NCI-H345 treated with DMSO at 0.1 percent for 48 hours (cell line): ENCODE data around the gene ZC3H10.
"Not testable (repeated sequence)": the region's sequence is repeated elsewhere in the genome, so short reads cannot be mapped to it uniquely, and the experiment has no call there.

Source experiments
- DNase-seq: peaks from one replicate; lab custom pipeline; 2025; ENCODE audit not compliant: unreplicated experiment; lab: John Stamatoyannopoulos, UW

Gene ZC3H10

DNA sequence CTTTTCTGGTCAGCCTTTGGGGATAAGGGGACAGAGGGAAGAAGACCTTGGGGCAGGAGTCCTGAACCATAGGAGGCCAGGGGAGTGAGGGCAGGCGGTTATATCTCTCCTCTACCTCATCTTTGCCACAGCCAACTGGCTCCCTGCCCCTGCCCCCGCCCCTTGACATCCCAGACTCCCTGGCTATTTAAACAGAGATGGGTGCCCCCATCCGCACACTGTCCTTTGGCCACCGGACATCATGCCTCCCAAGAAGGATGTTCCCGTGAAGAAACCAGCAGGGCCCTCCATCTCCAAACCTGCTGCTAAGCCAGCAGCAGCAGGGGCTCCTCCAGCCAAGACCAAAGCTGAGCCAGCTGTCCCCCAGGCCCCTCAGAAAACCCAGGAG is 35.6 kb downstream of the ZC3H10 start:
- no peak for DNase-seq

DNA sequence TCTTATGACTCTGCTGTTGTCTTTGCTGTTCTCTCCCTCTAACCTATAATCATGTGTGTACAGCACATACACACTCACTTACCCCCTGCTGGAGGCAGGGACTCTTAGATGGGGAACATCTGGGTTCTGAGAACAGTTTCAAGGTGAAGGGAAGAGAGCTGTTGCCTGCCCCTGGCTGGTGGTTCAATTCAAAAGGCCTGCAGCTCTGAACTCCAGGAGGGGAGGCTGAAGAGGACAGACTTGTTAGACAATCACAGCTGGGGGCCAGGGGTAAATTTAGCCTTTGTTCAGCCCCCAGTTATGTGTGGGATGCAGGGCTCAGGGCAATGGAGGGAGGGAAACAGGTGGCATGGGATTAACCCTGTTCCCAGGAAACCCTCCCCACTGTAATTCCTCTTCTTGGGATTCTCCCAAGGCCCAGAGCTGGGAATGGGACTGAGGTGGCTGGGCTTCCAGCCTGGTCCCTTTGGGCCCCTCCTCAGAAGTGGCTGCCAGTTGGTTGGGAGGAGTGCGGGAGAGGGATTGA is 36.2 kb downstream of the ZC3H10 start:
- DNase-seq = peak; percentile 36

DNA sequence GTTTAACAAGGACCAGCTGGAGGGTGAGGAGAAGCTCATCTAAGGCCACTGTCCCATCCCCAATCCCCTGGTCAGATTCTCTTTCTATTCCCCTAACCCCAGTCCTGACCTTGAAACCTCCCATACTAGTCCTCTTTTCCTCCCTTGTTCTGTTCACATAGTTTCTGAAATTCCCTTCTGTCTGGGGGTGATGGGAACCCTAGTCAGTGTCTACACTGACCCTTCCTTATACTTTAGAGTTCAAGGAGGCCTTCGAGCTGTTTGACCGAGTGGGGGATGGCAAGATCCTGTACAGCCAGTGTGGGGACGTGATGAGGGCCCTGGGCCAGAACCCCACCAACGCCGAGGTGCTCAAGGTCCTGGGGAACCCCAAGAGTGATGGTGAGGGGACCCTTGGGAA is 36.8 kb downstream of the ZC3H10 start:
- no peak for DNase-seq

DNA sequence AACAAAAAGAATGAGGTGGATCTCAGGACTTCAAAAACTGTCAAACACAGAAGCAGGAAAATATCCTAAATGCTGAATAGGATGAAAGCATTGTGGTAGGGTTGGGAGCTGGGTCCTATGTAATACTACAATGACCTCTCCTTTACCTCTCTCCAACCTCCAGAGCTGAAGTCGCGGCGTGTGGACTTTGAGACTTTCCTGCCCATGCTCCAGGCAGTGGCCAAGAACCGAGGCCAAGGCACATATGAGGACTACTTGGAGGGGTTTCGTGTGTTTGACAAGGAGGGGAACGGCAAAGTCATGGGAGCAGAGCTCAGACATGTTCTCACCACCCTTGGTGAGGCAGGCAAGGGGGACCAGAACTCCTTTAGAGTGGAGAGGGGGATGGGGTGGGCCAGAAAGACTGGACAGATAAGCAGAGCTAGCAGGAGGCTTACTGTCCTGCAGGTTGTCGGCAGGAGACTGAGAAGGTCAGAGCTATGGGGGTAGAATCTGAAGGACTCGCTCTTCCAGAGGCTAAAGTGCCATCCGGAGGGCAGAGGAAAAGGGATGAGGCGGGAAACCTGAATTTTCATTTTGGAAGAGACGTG is 37.3 kb downstream of the ZC3H10 start:
- no peak for DNase-seq

DNA sequence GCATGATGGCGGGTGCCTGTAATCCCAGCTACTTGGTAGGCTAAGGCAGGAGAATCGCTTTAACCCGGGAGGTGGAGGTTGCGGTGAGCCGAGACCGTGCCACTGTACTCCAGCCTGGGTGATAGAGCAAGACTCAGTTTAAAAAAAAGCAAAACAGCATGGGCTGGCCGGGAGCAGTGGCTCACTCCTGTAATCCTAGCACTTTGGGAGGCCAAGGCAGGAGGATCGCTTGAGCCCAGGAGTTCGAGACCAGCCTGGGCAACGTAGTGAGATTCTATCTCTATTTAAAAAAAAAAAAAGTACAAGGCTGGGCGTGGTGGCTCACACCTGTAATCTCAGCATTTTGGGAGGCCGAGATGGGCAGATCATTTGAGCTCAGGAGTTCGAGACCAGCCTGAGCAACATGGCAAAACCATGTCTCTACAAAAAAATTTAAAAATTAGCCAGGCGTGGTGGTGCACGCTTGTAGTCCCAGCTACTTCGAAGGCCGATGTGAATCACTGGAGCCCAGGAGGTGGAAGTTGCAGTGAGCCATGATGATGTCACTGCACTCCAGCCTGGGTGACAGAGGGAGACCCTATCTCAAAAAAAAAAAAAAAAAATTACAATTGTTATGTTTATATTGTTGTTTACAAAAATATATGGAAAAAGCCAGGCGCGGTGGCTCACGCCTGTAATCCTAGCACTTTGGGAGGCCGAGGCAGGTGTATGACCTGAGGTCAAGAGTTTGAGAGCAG is 38.6 kb downstream of the ZC3H10 start:
- DNase-seq = not testable (repeated sequence)

DNA sequence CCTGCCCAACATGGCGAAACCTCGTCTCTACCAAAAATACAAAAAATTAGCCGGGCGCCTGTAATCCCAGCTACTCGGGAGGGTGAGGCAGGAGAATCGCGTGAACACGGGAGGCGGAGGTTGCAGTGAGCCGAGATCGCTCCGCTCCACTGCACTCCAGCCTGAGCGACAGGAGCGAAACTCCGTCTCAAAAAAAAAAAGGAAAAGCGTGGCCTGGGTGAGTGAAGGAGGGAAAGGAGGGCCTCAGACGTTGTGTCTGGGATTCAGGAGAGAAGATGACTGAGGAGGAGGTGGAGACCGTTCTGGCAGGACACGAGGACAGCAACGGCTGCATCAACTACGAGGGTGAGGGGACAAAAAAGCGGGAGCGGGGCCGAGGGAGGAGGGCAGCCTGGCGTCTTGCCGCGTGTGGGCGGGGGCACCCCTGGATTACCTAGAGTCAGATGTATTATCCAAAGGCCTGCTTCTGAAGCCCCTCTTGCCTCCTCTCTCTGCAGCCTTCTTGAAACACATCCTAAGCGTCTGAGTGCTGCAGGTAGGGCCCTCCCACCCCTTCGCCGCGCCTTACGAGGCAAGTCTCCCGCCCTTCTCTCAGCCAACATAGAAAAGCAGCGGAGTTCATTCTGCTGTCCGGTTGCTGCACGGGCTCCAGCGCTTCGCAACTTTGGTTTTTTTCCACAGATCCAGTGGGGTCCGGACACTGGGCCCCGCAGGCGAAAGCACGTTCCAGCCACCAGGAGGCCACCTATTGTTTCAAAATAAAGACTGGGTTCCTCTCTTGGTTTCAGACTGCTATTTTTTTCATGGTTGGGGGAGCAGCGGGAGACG is 39.3 kb downstream of the ZC3H10 start:
- peak; percentile 90 for DNase-seq

DNA sequence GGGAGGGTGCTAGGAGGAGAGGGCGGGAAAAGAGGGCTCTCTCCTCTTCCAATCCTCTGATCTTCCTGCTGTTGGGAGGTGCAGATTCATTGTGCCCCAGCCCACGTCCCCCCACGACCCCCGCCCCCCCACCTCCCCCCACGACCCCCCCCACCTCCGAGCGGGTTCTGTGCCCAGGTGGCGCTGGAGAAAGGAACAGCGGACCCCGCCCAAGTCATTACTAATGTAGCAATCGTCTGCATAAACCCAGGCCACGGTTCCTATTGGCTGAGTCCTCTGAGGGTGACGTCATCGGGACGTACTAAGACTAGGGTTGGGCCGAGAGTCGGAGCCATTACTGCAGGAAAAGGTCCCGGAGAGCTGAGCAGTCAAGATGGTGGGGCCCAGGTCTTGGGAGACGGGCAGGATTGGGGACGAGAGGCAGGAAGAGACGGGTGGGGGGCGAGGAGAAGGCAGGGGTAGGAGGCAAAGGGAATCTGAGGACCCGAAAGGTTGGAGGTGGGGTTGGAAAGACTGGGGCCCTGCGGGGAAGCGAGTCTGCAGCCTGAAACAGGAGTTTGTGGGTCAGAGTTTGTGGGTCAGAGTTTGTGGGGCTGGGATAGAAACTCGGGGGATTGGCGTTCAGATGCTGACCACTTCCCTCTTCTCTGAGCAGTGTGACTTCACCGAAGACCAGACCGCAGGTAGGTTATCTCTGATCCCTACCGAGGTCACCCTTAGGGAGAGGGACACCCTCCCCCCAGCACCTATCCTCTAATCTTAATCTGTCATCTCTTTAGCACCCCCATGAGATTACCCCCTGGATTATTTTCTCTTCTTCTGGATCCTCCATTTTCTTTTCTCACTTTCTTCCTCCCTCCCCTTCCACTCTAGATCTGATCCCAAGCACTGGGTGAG is 40.2 kb downstream of the ZC3H10 start, which contains the start of gene MYL6:
Gene MYL6, plus strand, starts transcription at position 331 of the 897 bp plus-strand sequence. Its CDS starts 43 bp downstream, at position 374.
- peak; percentile 98 for DNase-seq

DNA sequence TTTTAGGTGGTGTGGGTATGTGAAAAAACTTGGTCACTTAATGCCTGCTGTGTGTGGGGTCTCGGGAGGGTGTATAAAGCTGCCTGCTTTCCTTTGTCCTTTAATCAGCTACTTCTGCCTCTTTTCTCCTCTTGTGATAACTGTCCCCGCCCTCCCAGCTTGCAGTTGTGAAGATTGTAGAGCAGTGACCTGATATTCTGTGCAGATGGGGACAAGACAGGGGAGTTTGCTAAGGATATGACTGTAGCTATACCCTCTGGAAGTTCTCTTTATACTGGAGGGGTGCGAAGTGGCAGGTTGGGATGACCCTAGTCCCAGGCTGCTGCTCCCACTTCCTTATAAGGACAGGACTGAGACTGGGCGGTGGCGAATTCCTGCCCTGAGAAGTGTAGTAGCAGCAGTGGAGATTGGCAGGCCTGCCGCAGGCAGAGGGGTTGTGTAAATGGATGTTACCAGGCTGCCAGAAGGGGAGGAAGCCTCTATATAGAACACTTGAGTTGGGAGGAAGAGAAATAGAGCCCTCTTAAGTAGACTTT is 40.9 kb downstream of the ZC3H10 start:
- no peak for DNase-seq

DNA sequence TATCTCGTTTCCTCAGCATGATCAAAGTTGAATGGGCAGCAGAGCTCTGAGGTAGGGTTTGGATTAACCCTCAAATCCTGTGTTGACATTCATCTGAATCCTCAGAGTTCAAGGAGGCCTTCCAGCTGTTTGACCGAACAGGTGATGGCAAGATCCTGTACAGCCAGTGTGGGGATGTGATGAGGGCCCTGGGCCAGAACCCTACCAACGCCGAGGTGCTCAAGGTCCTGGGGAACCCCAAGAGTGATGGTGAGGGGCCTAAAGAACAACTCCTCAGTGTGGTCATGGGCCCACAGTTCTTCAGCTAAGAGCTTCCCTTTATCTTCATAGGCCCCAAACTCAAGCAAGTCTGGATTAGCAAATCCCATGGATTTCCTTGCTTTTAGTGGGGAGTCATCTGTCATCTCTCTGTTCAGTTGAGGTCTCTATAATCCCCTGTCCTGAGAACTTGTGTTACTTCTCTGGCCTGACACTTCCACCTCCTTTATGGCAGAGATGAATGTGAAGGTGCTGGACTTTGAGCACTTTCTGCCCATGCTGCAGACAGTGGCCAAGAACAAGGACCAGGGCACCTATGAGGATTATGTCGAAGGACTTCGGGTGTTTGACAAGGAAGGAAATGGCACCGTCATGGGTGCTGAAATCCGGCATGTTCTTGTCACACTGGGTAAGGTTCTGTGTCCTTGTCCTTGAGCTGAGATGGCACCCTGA is 41.6 kb downstream of the ZC3H10 start:
- no peak for DNase-seq

DNA sequence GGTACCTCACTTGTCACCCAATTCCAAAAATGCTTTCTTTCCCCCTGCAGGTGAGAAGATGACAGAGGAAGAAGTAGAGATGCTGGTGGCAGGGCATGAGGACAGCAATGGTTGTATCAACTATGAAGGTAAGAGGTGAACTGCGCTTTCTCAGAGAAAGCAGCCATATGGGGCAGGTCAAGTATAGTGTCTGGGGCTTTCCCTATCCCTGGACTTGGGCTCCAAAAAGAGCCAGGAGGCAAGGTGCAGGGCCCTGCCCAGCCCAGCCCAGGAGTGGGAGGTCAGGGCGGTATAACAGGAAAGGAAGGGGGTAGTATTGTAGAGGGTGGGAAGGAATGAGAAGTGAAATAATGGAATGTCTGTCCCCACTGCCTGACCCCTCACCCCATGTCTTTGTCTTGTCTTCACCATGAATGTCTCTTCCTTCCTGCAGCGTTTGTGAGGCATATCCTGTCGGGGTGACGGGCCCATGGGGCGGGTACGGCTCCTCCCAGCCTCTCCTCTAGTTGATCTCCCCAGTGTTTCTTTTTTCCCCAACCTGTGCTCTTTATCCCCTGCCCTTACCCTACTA is 42.2 kb downstream of the ZC3H10 start:
- no peak for DNase-seq

DNA sequence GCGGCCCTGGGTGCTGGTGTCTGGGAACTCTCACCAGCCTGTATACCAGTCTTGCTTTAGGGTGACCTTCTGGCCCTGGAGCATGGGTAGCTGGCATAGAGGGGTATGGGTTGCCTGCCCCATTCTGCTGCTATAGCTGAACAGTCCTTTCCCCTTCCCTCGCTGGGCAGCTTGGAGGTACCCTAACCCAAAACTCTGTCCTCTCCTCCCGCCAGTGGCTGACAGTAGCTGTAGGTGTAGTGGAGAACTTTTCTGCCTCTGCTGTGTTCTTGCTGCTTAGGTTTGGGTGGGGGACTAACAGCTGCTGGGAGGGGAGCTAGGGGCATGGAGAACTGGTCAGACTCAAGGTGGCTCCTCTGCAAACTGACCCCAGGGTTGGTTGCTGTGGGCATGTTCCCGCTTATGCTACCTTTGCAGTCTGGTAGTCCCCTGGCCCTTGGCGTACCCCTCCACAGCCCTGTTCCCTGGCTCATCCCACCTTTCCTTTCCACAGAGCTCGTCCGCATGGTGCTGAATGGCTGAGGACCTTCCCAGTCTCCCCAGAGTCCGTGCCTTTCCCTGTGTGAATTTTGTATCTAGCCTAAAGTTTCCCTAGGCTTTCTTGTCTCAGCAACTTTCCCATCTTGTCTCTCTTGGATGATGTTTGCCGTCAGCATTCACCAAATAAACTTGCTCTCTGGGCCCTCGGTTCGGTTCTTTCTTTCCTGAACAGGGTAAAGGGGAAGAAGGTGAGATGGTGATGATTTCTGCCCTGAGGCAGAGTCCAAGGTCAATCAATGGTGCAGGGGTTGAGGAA is 43.0 kb downstream of the ZC3H10 start:
- no peak for DNase-seq

DNA sequence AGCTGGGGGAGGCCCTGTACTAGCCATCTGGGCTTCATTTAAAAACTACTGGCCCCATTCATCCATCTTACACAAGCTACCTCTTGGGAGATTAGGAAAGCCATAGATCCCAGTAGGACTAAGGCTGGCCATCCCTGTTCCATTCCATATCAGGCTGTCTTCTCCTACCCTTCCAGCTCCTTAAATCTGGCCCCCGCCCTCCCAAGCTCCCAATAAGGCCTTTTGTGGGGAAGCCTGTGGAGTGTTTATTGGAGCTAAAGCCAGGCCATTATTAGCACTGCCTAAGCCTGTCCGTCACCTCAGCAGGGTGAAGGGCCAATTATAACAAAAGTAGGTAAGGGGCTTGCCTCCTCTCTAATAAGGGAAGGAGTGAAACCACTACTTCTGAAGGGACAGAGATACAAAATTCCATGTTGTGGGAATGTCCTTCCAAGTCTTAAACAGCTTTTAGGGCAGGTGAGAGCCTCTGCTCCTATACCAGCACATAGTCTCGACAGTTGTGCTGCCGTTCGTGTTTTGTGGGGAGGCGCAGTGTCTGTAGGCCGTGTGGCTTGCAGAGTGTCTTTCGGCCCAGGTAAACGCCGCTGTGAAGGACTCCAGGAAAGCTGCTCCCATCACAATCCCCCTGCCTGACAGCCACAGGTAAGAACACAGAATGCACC is 43.8 kb downstream of the ZC3H10 start:
- no peak for DNase-seq

DNA sequence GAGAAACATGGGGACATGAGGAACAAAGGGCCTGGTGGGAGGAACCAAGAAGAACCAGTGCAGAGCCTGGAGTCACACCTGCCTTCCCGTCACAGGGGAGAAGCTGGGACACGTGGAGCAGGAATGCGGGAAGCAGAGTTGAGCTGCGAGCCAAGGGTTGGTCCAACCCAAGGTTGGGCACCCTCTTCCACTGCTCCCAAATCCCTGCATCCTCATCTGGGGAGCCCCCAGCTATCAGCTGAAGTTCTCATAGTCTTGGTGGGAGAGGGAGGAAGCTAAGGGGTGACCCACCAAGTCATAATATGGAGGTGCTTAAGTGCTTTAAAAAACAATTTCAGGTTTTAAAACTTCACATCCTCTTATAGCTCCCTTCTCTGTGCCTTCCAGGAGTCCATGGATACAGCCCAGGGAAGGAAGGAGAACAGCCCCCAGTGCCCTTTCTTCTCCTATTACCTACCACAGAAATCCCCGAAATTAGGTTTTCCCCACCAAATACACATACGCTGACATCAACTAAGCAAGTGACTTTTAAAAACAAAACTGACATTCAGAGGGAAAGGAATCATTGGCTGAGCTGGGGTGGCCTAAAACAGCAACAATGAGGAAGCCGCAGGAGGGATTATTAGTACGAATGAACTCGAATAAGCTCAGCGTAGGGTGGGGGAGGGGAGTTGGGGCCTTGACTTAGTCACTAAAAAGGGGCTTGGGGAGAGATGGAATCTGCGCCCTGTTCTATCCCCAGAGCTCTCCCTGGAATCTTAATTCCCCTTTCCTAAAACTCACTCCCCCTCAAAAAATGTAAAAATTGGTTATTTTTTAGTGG is 44.6 kb downstream of the ZC3H10 start:
- no peak for DNase-seq

DNA sequence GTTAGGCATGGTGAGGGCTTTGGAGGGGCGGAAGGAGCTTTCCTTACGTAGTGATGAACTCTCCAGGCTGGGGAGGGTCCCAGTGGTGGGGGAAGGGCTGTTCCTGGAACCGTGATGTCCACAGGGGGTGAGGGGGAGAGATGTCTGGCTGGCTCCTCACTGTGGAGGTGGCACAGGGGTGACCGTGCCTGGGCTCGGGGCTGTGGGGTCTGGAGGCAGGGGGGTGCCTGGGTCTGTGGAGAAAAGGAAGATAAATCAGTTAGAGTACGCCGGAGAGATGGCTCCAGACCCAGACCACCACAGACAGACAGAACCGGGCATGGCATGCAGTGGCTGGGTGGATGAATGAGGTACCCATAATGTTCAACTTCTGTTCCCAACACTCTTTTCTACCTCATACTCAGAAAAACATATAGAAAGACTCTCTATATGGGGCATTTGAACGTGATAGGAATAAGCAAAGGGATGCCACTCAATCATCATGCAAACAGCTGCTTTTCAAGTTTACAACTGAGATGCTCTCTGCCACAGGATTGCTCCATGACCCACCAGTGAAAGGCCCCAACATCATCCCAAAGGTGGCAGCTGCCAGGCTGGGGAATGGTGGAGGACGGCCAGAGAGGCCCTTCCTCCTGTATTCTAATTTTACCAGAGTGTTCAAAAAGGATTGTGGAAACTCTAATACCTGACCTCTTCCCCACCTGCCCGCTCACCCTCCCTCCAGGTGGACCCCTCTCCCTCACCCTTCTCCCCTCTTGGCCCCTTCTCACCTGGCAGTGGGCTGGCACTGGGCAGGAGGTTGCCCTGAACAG is 45.7 kb downstream of the ZC3H10 start:
- DNase-seq = no peak

DNA sequence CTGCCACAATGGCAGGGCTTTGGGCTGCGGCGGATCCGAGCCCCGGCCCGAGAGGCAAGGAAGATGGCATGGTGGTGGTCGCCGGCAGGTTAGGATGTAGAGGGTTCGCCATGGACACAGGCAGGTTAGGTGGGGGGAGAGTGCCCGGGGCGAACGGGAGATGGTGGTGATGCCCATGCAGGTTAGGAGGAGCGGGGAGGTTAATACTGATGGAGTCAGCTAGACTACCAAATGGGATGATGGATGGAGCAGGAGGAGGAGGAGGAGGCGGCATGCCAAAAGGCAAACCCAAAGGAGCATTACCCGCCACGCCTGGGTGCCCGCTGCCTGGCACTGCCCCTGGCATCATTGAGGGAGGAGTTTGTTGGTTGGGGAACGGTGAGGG is 46.3 kb downstream of the ZC3H10 start:
- DNase-seq = no peak

DNA sequence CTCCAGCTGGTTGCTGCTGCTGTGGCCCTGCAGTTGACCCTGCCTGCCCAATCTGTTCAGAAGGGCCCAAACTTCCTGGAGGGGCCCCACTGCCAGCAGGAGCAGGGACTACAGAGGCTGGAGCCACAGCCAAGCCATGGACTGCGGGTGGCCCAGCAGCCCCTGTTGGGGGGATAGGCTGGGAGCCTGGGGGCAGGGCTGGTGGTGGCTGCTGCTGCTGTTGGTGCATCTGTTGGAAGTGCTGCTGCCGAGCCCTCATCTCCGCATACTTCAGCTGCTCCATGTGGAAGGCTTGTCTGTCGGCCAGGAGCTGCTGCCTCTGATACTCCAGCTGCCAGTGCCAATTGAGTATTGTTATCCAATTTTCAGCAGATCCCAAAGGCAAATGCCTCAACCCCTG is 47.3 kb downstream of the ZC3H10 start:
- no peak for DNase-seq
